Nephron (organoid): Measurements from ENCODE around the gene E2F4.

ENCODE experiments used
- H3K27ac Mint-ChIP-seq, 3 experiments: 2 replicates each; pipeline ENCODE4 v1.8.0; 2020; ENCODE audit warnings: mixed read lengths in 3 of 3, mild to moderate bottlenecking in 2 of 3, moderate library complexity in 1 of 3
- H3K27me3 Mint-ChIP-seq: 2 replicates; pipeline ENCODE4 v1.8.0; 2021; ENCODE audit warnings: low read depth, mild to moderate bottlenecking, moderate library complexity, mixed read lengths
- H3K36me3 Mint-ChIP-seq: 2 replicates; pipeline ENCODE4 v1.8.0; 2020; ENCODE audit warnings: low read depth, mixed read lengths
- H3K4me1 Mint-ChIP-seq: 2 replicates; pipeline ENCODE4 v1.8.0; 2020; ENCODE audit warnings: mixed read lengths
- H3K4me3 Mint-ChIP-seq, 3 experiments: 2 replicates each; pipeline ENCODE4 v1.8.0; 2020; ENCODE audit warnings: mild to moderate bottlenecking in 3 of 3, mixed read lengths in 3 of 3, moderate library complexity in 2 of 3
- H3K9me3 Mint-ChIP-seq: 2 replicates; pipeline ENCODE4 v1.8.0; 2020; ENCODE audit warnings: mixed read lengths
- TF ChIP-seq, protein P1 (sequence below), 3 experiments: fragments of 200-600 bp; sonication (generic); IDR thresholded peaks; one replicate each; pipeline ENCODE4 v1.5.0; 2021; ENCODE audit warnings: antibody characterized with exemption in 3 of 3; ENCODE audit not compliant: unreplicated experiment in 3 of 3

E2F4 gene

DNA sequence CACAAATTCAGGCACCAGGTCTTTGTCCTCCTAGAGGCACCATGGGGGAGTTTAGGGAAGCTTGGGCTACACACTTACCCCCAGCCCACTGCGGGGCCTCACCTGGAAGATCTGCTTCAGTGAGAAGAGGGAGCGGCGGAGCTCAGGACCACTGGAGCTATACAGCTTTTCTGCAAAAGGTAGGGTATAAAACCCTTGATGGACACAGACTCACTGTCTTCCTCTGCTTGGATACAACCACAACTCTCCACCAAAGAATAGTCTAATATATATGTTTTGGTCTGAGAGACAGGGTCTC, 46.3 kb downstream of the E2F4 start:
- H3K9me3 Mint-ChIP-seq = no peaks in the 10 kb centered on the region
- TF ChIP-seq, protein P1, sequence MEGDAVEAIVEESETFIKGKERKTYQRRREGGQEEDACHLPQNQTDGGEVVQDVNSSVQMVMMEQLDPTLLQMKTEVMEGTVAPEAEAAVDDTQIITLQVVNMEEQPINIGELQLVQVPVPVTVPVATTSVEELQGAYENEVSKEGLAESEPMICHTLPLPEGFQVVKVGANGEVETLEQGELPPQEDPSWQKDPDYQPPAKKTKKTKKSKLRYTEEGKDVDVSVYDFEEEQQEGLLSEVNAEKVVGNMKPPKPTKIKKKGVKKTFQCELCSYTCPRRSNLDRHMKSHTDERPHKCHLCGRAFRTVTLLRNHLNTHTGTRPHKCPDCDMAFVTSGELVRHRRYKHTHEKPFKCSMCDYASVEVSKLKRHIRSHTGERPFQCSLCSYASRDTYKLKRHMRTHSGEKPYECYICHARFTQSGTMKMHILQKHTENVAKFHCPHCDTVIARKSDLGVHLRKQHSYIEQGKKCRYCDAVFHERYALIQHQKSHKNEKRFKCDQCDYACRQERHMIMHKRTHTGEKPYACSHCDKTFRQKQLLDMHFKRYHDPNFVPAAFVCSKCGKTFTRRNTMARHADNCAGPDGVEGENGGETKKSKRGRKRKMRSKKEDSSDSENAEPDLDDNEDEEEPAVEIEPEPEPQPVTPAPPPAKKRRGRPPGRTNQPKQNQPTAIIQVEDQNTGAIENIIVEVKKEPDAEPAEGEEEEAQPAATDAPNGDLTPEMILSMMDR (IDR thresholded peaks at IDR 0.05; ENCODE audit: unreplicated experiment in 3 of 3) = no peak
- no peak overlapping the region for H3K27ac Mint-ChIP-seq

DNA sequence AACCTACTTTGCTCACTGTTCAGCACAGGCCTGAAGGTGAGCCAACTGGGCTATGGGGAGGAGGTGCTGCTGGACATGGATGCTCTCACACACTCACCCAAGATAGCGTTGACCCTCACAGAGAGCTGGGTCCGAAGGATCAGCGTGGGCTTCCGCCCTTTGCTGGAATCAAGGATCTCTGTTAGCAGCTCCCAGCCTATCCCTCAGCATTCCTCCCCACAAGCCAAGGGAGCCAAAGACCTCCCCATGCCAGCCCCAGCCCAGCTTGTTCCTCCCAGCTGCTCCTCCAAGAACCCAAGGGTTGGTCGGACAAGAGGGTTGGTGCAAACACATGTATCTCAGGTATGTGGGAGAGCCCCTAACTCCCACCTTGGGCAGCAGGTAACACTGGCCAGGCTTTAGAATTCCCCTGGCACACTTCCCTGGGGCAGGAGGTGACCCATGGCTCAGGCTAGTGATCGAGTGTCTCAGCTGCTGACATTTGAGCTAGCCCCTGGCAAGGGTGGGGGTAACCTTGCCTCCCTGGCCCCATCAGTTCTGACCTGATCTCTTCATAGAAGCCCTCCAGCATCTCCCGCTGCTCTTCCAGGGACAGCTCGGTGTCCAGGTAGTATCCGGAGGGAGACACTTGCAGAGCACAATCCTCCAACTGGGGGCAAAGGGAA, 47.0 kb downstream of the E2F4 start:
- Mint-ChIP-seq H3K4me1 (no peaks in the 10 kb centered on the region), H3K9me3 (no peaks in the 10 kb centered on the region), H3K27ac (no peak overlapping the region), H3K4me3 (no peak overlapping the region), H3K27me3 (no peaks in the 10 kb centered on the region), H3K36me3 (peaks cover 12% of the 10 kb centered on the region)
- TF ChIP-seq, protein P1 (IDR thresholded peaks at IDR 0.05; ENCODE audit: unreplicated experiment in 3 of 3) = no peak

More for the DNA sequence above, 46.3 kb downstream of the E2F4 start:
- Mint-ChIP-seq H3K36me3 (peaks cover 16% of the 10 kb centered on the region), H3K4me3 (no peak overlapping the region), H3K27me3 (no peaks in the 10 kb centered on the region), H3K4me1 (no peaks in the 10 kb centered on the region)

DNA sequence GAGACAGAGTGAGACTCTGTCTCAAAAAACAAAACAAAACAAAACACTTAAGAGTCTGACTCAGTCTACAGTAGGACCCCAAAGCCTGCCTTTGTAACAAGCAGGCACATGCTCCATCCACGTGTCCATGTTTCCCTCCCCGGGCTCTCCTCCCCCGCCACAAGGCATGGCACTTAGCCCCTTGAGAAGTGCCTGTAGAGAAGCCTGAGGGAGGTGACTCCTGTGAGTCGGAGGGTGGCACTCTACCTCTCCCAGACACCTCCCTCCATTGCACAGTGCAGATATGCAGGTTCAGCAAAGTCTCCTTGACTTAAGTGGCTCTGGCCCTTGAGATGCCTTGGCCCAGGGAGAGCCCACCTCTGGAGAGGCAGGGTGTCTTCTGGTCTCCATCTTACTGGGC, 48.6 kb downstream of the E2F4 start:
- no peaks in the 10 kb centered on the region for H3K9me3 Mint-ChIP-seq
- peaks cover 12% of the 10 kb centered on the region for H3K36me3 Mint-ChIP-seq
- H3K27me3 Mint-ChIP-seq = no peaks in the 10 kb centered on the region
- no peak overlapping the region for H3K4me3 Mint-ChIP-seq
- TF ChIP-seq, protein P1 (IDR thresholded peaks at IDR 0.05; ENCODE audit: unreplicated experiment in 3 of 3) = no peak
- H3K4me1 Mint-ChIP-seq = peaks cover 7% of the 10 kb centered on the region
- no peak overlapping the region for H3K27ac Mint-ChIP-seq

DNA sequence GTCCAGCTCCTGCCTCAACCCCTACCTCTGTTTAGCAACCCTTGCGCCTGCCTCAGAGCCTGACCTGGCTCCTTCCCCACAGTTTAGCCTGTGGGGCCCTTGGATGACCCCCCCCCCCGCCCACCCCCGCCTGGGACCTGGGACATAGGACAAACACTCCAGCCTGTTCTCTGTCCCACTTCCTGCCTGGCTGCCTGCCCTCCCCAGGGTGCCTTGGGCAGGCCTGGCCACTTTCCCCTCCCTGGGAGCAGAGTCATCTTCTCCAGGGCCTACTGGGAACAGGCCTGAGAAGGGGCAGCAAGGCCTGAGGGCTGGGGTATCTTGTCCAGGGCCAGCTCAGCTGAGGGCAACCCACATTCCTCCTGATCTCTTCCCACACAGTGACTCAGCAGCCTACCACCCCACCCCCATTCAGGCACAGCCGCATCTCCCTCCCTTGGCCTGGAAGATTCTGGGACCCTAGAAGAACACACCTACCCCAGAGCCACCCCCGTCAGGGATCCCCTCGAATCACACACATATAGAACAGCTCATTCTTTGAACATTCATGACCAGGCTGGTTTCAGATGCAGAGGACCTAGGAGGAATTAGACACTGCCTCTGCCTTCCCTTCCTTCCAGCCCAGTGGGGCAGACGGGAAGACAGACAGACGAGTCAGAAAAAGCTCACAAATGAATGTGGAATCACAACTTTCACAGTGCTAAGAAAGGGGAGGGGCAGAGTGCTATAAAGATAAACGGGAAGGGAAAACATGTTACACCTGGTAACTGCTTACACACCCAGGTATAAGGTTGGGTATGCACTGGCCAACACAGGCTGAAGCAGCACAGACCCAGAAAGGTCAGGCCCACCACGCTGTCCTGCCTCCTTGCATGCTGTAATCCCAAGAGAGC, 49.3 kb downstream of the E2F4 start:
- no peaks in the 10 kb centered on the region for H3K9me3 Mint-ChIP-seq
- H3K4me1 Mint-ChIP-seq = peaks cover 7% of the 10 kb centered on the region

DNA sequence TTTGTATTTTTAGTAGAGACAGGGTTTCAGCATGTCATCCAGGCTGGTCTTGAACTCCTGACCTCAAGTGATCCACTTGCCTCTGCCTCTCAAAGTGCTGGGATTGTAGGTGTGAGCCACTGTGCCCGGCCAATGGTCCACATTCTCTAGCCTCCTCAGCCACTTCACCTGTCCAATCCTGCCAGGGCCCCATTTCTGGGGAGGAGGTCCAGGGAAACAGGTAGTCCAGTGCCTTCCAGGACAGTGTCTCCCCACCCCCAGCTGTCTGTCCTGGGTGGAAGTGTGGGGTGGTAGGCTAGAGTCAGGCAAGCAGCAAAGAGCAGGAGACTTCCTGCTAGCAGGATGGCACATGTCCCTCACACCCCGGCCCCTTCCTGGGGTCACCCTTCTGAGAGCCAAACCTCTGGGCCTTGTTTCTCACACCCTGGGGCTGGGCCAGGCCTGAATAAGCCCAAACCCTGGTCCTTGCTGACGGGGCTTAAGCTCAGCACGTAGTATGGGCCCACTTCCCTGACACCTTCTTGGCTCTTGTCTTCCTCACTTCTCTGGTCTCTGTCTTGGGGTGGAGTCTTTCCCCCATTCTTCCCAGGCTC, 50.3 kb downstream of the E2F4 start:
- Mint-ChIP-seq H3K4me3 (no peak overlapping the region), H3K4me1 (peaks cover 7% of the 10 kb centered on the region), H3K9me3 (no peaks in the 10 kb centered on the region), H3K27me3 (no peaks in the 10 kb centered on the region), H3K36me3 (peaks cover 4% of the 10 kb centered on the region), H3K27ac (no peak overlapping the region)
- TF ChIP-seq, protein P1 (IDR thresholded peaks at IDR 0.05; ENCODE audit: unreplicated experiment in 3 of 3) = no peak

More for the DNA sequence above, 49.3 kb downstream of the E2F4 start:
- Mint-ChIP-seq H3K36me3 (peaks cover 8% of the 10 kb centered on the region), H3K27ac (no peak overlapping the region), H3K4me3 (no peak overlapping the region), H3K27me3 (no peaks in the 10 kb centered on the region)
- TF ChIP-seq, protein P1 (IDR thresholded peaks at IDR 0.05; ENCODE audit: unreplicated experiment in 3 of 3) = no peak
